Measurements from ENCODE around the gene CCDC74B.
"Not testable (repeated sequence)": the region's sequence is repeated elsewhere in the genome, so short reads cannot be mapped to it uniquely, and the experiment has no call there.

- TF ChIP-seq, protein P1, sequence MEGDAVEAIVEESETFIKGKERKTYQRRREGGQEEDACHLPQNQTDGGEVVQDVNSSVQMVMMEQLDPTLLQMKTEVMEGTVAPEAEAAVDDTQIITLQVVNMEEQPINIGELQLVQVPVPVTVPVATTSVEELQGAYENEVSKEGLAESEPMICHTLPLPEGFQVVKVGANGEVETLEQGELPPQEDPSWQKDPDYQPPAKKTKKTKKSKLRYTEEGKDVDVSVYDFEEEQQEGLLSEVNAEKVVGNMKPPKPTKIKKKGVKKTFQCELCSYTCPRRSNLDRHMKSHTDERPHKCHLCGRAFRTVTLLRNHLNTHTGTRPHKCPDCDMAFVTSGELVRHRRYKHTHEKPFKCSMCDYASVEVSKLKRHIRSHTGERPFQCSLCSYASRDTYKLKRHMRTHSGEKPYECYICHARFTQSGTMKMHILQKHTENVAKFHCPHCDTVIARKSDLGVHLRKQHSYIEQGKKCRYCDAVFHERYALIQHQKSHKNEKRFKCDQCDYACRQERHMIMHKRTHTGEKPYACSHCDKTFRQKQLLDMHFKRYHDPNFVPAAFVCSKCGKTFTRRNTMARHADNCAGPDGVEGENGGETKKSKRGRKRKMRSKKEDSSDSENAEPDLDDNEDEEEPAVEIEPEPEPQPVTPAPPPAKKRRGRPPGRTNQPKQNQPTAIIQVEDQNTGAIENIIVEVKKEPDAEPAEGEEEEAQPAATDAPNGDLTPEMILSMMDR (IDR thresholded peaks at IDR 0.05): not testable (repeated sequence)
- not testable (repeated sequence) for TF ChIP-seq EZH2 (IDR thresholded peaks at IDR 0.05)
Observed at GRCh38 chr2:130162486-130162885, 17.6 kb upstream of the CCDC74B start.

Data from neural progenitor cell (in vitro differentiated cells).